Measurements from ENCODE around the gene PCDHB12. TPM values are rescaled to one million over a fixed set of nuclear protein-coding genes. Genes with fewer than 3 reads are reported as not detected.
A peak's percentile ranks its signal among the peaks of the same experiment; 100 is the strongest.
"Not testable (repeated sequence)": the region's sequence is repeated elsewhere in the genome, so short reads cannot be mapped to it uniquely, and the experiment has no call there.

PCDHB12 gene
- total and polyA plus RNA-seq, 4 donors = 3.3 to 10.7 (median 5.1) TPM

- H3K9me3 ChIP-seq (ENCODE audit: control insufficient read depth, insufficient read depth, low read length) = peaks cover 14% of the 10 kb centered on the region
- not testable (repeated sequence) for H3K4me1 ChIP-seq (ENCODE audit: control insufficient read depth, insufficient read depth, low read length); DNase-seq (ENCODE audit: low read depth in 4 of 6, low spot score in 6 of 6); H3K36me3 ChIP-seq (ENCODE audit: control insufficient read depth, insufficient read depth, low read length); H3K27me3 ChIP-seq (ENCODE audit: control insufficient read depth, insufficient read depth, low read length); H3K4me3 ChIP-seq (ENCODE audit: low read depth, low read length); H3K27ac ChIP-seq (ENCODE audit: low read depth, low read length)
- 25% methylated on average over 23 of the region's 35 CpGs for WGBS (ENCODE audit: insufficient coverage)
These were observed 6.9 kb upstream of the PCDHB12 start for GRCh38 chr5:141201646-141202045.

- H3K4me1 ChIP-seq (ENCODE audit: control insufficient read depth, insufficient read depth, low read length); H3K27ac ChIP-seq (ENCODE audit: low read depth, low read length); DNase-seq (ENCODE audit: low read depth in 4 of 6, low spot score in 6 of 6); H3K27me3 ChIP-seq (ENCODE audit: control insufficient read depth, insufficient read depth, low read length); H3K36me3 ChIP-seq (ENCODE audit: control insufficient read depth, insufficient read depth, low read length); H3K4me3 ChIP-seq (ENCODE audit: low read depth, low read length): not testable (repeated sequence)
- peaks cover 12% of the 10 kb centered on the region for H3K9me3 ChIP-seq (ENCODE audit: control insufficient read depth, insufficient read depth, low read length)
- WGBS (ENCODE audit: insufficient coverage) = 25% methylated on average over 19 of the region's 39 CpGs
These were observed 1.8 kb downstream of the PCDHB12 start for GRCh38 chr5:141210281-141210680.

- peaks cover 12% of the 10 kb centered on the region for H3K9me3 ChIP-seq (ENCODE audit: control insufficient read depth, insufficient read depth, low read length)
- not testable (repeated sequence) for H3K4me3 ChIP-seq (ENCODE audit: low read depth, low read length); H3K4me1 ChIP-seq (ENCODE audit: control insufficient read depth, insufficient read depth, low read length); H3K36me3 ChIP-seq (ENCODE audit: control insufficient read depth, insufficient read depth, low read length); DNase-seq (ENCODE audit: low read depth in 4 of 6, low spot score in 6 of 6); H3K27ac ChIP-seq (ENCODE audit: low read depth, low read length); H3K27me3 ChIP-seq (ENCODE audit: control insufficient read depth, insufficient read depth, low read length)
- WGBS (ENCODE audit: insufficient coverage) = 19% methylated on average over 13 of the region's 27 CpGs
These were observed 2.3 kb downstream of the PCDHB12 start for GRCh38 chr5:141210849-141211248.

GRCh38 chr5:141213656-141214339, 5.3 kb downstream of the PCDHB12 start, which contains the start of gene PCDHB13:
Gene PCDHB13 (plus strand): TSS chr5:141213919. CDS start chr5:141214124, 205 bp downstream.
- H3K27ac ChIP-seq (ENCODE audit: low read depth, low read length); H3K36me3 ChIP-seq (ENCODE audit: control insufficient read depth, insufficient read depth, low read length); H3K4me1 ChIP-seq (ENCODE audit: control insufficient read depth, insufficient read depth, low read length); H3K4me3 ChIP-seq (ENCODE audit: low read depth, low read length); H3K27me3 ChIP-seq (ENCODE audit: control insufficient read depth, insufficient read depth, low read length): not testable (repeated sequence)
- no CpG with 5 or more reads among the region's 18 CpGs for WGBS (ENCODE audit: insufficient coverage)
- H3K9me3 ChIP-seq (ENCODE audit: control insufficient read depth, insufficient read depth, low read length) = peaks cover 14% of the 10 kb centered on the region
- DNase-seq (ENCODE audit: low read depth in 4 of 6, low spot score in 6 of 6) = peak in 2 of 6 donors; percentile 23 to 64

- H3K4me1 ChIP-seq (ENCODE audit: control insufficient read depth, insufficient read depth, low read length); H3K36me3 ChIP-seq (ENCODE audit: control insufficient read depth, insufficient read depth, low read length); DNase-seq (ENCODE audit: low read depth in 4 of 6, low spot score in 6 of 6); H3K27ac ChIP-seq (ENCODE audit: low read depth, low read length); H3K27me3 ChIP-seq (ENCODE audit: control insufficient read depth, insufficient read depth, low read length); H3K4me3 ChIP-seq (ENCODE audit: low read depth, low read length): not testable (repeated sequence)
- WGBS (ENCODE audit: insufficient coverage) = 62% methylated on average over 3 of the region's 12 CpGs
- H3K9me3 ChIP-seq (ENCODE audit: control insufficient read depth, insufficient read depth, low read length) = peaks cover 14% of the 10 kb centered on the region
These were observed 6.1 kb downstream of the PCDHB12 start for GRCh38 chr5:141214583-141214982.

GRCh38 chr5:141215504-141215903, 7.0 kb downstream of the PCDHB12 start:
- H3K4me3 ChIP-seq (ENCODE audit: low read depth, low read length); H3K27ac ChIP-seq (ENCODE audit: low read depth, low read length); DNase-seq (ENCODE audit: low read depth in 4 of 6, low spot score in 6 of 6); H3K36me3 ChIP-seq (ENCODE audit: control insufficient read depth, insufficient read depth, low read length); H3K27me3 ChIP-seq (ENCODE audit: control insufficient read depth, insufficient read depth, low read length); H3K4me1 ChIP-seq (ENCODE audit: control insufficient read depth, insufficient read depth, low read length): not testable (repeated sequence)
- H3K9me3 ChIP-seq (ENCODE audit: control insufficient read depth, insufficient read depth, low read length) = peaks cover 16% of the 10 kb centered on the region
- WGBS (ENCODE audit: insufficient coverage) = 25% methylated on average over 25 of the region's 40 CpGs

- peaks cover 17% of the 10 kb centered on the region for H3K9me3 ChIP-seq (ENCODE audit: control insufficient read depth, insufficient read depth, low read length)
- not testable (repeated sequence) for H3K27me3 ChIP-seq (ENCODE audit: control insufficient read depth, insufficient read depth, low read length); H3K27ac ChIP-seq (ENCODE audit: low read depth, low read length); H3K4me3 ChIP-seq (ENCODE audit: low read depth, low read length); DNase-seq (ENCODE audit: low read depth in 4 of 6, low spot score in 6 of 6); H3K4me1 ChIP-seq (ENCODE audit: control insufficient read depth, insufficient read depth, low read length); H3K36me3 ChIP-seq (ENCODE audit: control insufficient read depth, insufficient read depth, low read length)
- no CpG with 5 or more reads among the region's 26 CpGs for WGBS (ENCODE audit: insufficient coverage)
These were observed 7.5 kb downstream of the PCDHB12 start for GRCh38 chr5:141216035-141216434.

- no peaks in the 10 kb centered on the region for H3K36me3 ChIP-seq (ENCODE audit: control insufficient read depth, insufficient read depth, low read length)
- H3K27me3 ChIP-seq (ENCODE audit: control insufficient read depth, insufficient read depth, low read length) = no peaks in the 10 kb centered on the region
- H3K4me3 ChIP-seq (ENCODE audit: low read depth, low read length) = peak within 1 kb of the TSS; percentile 19
- WGBS (ENCODE audit: insufficient coverage) = 15% methylated on average over 12 of the region's 15 CpGs
- H3K4me1 ChIP-seq (ENCODE audit: control insufficient read depth, insufficient read depth, low read length) = no peaks in the 10 kb centered on the region
- peaks cover 14% of the 10 kb centered on the region for H3K9me3 ChIP-seq (ENCODE audit: control insufficient read depth, insufficient read depth, low read length)
- no peak within 1 kb of the TSS for H3K27ac ChIP-seq (ENCODE audit: low read depth, low read length)
- peak in 2 of 6 donors; percentile 45 to 76 for DNase-seq (ENCODE audit: low read depth in 4 of 6, low spot score in 6 of 6)
These were observed 14.7 kb downstream of the PCDHB12 start, which contains the start of gene PCDHB14 for GRCh38 chr5:141223112-141223783. Gene PCDHB14 (plus strand): TSS chr5:141223343. CDS start chr5:141223506, 163 bp downstream.

GRCh38 chr5:141224844-141225243, 16.3 kb downstream of the PCDHB12 start:
- 16% methylated on average over 20 of the region's 40 CpGs for WGBS (ENCODE audit: insufficient coverage)
- not testable (repeated sequence) for H3K27ac ChIP-seq (ENCODE audit: low read depth, low read length); DNase-seq (ENCODE audit: low read depth in 4 of 6, low spot score in 6 of 6); H3K4me1 ChIP-seq (ENCODE audit: control insufficient read depth, insufficient read depth, low read length); H3K36me3 ChIP-seq (ENCODE audit: control insufficient read depth, insufficient read depth, low read length); H3K4me3 ChIP-seq (ENCODE audit: low read depth, low read length); H3K27me3 ChIP-seq (ENCODE audit: control insufficient read depth, insufficient read depth, low read length)
- H3K9me3 ChIP-seq (ENCODE audit: control insufficient read depth, insufficient read depth, low read length) = peaks cover 16% of the 10 kb centered on the region

GRCh38 chr5:141225421-141225820, 16.9 kb downstream of the PCDHB12 start:
- H3K4me1 ChIP-seq (ENCODE audit: control insufficient read depth, insufficient read depth, low read length); H3K27me3 ChIP-seq (ENCODE audit: control insufficient read depth, insufficient read depth, low read length); H3K4me3 ChIP-seq (ENCODE audit: low read depth, low read length); DNase-seq (ENCODE audit: low read depth in 4 of 6, low spot score in 6 of 6); H3K27ac ChIP-seq (ENCODE audit: low read depth, low read length); H3K36me3 ChIP-seq (ENCODE audit: control insufficient read depth, insufficient read depth, low read length): not testable (repeated sequence)
- WGBS (ENCODE audit: insufficient coverage) = 22% methylated on average over 19 of the region's 30 CpGs
- peaks cover 15% of the 10 kb centered on the region for H3K9me3 ChIP-seq (ENCODE audit: control insufficient read depth, insufficient read depth, low read length)

Measured in spinal cord (tissue), 10 donors.